ENCODE data around the gene CNTFR. TPM values are rescaled to one million over a fixed set of nuclear protein-coding genes. Genes with fewer than 3 reads are reported as not detected.

CNTFR gene
- total and polyA plus RNA-seq, 2 of the 8 experiments (the other 6 are each of a cell fraction or from before 2014, with no cell fraction given) = 1.2 to 4.2 TPM

GRCh38 chr9:34501889-34502425 is 87.6 kb downstream of the CNTFR start:
- Histone ChIP-seq H3K9me3 (ENCODE audit: insufficient read depth in 2 of 2, low read depth in 1 of 2, low read length in 1 of 2) (no peaks in the 10 kb centered on the region), H3K18ac (ENCODE audit: extremely low read depth, low read length) (no peak overlapping the region), H4K5ac (ENCODE audit: insufficient read length, low read depth, low read length) (no peak overlapping the region), H4K8ac (ENCODE audit: extremely low read depth, insufficient read depth, low read length) (no peak overlapping the region), H4K20me1 (replicated peaks in 1 of 2; ENCODE audit: control insufficient read depth in 1 of 2, insufficient read depth in 2 of 2, low read length in 2 of 2) (no peaks in the 10 kb centered on the region), H2BK20ac (ENCODE audit: low read length) (no peak overlapping the region), H4K91ac (replicated peaks; ENCODE audit: insufficient read length, low read length) (no peak overlapping the region), H3K23ac (ENCODE audit: insufficient read length) (no peak overlapping the region), H3K9ac (replicated peaks in 1 of 4; ENCODE audit: extremely low read depth in 1 of 4, low read depth in 3 of 4, low read length in 3 of 4) (no peak overlapping the region), H3K27me3 (replicated peaks in 1 of 4; ENCODE audit: control insufficient read depth in 3 of 4, extremely low read depth in 1 of 4, insufficient read depth in 3 of 4, low read length in 3 of 4) (no peaks in the 10 kb centered on the region), H3K14ac (ENCODE audit: insufficient read length) (no peak overlapping the region), H3K4me2 (ENCODE audit: insufficient read depth in 1 of 2, low read depth in 2 of 2, low read length in 2 of 2) (no peak overlapping the region), H2BK5ac (ENCODE audit: low read depth, low read length) (no peak overlapping the region), H2BK15ac (ENCODE audit: low read length) (no peak overlapping the region), H3K79me1 (ENCODE audit: low read depth, low read length) (no peaks in the 10 kb centered on the region), H3K4me1 (replicated peaks in 1 of 4; ENCODE audit: control insufficient read depth in 3 of 4, insufficient read depth in 4 of 4, low read length in 3 of 4) (0 out of 7 replicates have a peak, but pooled peaks cover 0 to 3% (median 0%) of the 10 kb centered on the region in 4 experiments), H3K36me3 (ENCODE audit: control insufficient read depth in 2 of 4, insufficient read depth in 4 of 4, low read length in 3 of 4) (no peaks in the 10 kb centered on the region), H2AK5ac (ENCODE audit: low read depth, low read length) (no peak overlapping the region), H3K4ac (replicated peaks; ENCODE audit: insufficient read length, low read depth, low read length) (no peak overlapping the region), H2AFZ (ENCODE audit: low read length) (no peak overlapping the region), H3K4me3 (ENCODE audit: extremely low read depth in 1 of 4, insufficient read depth in 2 of 4, low read depth in 3 of 4, low read length in 4 of 4) (no peak overlapping the region), H3K79me2 (ENCODE audit: control insufficient read depth in 1 of 2, insufficient read depth in 2 of 2, low read length in 2 of 2) (no peaks in the 10 kb centered on the region), H2BK12ac (ENCODE audit: low read depth, low read length) (no peak overlapping the region), H3K56ac (replicated peaks; ENCODE audit: insufficient read length, low read depth, low read length) (no peak overlapping the region), H3K23me2 (ENCODE audit: low read depth, low read length) (no peaks in the 10 kb centered on the region), H3K27ac (ENCODE audit: low read depth, low read length) (no peak overlapping the region), H2BK120ac (replicated peaks; ENCODE audit: low read depth, low read length) (no peak overlapping the region)
- CTCF ChIA-PET (ENCODE audit: partially characterized antibody) = interaction anchor here (1.1 to 8.8 kb wide), 30 partner anchors 10 to 145 kb away, joined by 3 to 114 read pairs (median 12); partner anchors contain the start of genes DCTN3, DNAI1, ENHO and FAM219A
- WGBS, 2 experiments (ENCODE audit: extremely low coverage in 1 of 2, insufficient coverage in 1 of 2, insufficient read length in 1 of 2, insufficient replicate concordance in 2 of 2, low coverage in 1 of 2, low lambda C conversion rate in 2 of 2, missing lambda C conversion rate in 1 of 2) = 57% methylated on average over 4 of the region's 5 CpGs; no CpG with 5 or more reads in 1 of the 2 experiments
- POLR2A ChIA-PET (ENCODE audit: partially characterized antibody) = interaction anchor here (2.0 kb wide), 1 partner anchor 12 kb away, joined by 6 read pairs; no protein-coding TSS in a partner anchor
- no peak for DNase-seq (ENCODE audit: low read depth in 1 of 2, low spot score in 2 of 2)
- no peak for FAIRE-seq
- TF ChIP-seq HDAC6 (IDR thresholded peaks at IDR 0.05; ENCODE audit: low read depth, low read length) = no peak
- TF ChIP-seq, protein P1, sequence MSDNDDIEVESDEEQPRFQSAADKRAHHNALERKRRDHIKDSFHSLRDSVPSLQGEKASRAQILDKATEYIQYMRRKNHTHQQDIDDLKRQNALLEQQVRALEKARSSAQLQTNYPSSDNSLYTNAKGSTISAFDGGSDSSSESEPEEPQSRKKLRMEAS (IDR thresholded peaks at IDR 0.05) = no peak
- no peak for TF ChIP-seq CTBP2 (IDR thresholded peaks at IDR 0.05; ENCODE audit: borderline replicate concordance, insufficient read depth, insufficient read length, low read length)
- TF ChIP-seq PHF8 (conservative IDR thresholded peaks at IDR 0.05; ENCODE audit: low read depth, low read length) = no peak
- no peak for TF ChIP-seq TBP (IDR thresholded peaks at IDR 0.05; ENCODE audit: low read depth, low read length)
- TF ChIP-seq RAD21 (IDR thresholded peaks at IDR 0.05 in 1 of 2, conservative IDR thresholded peaks at IDR 0.05 in 1 of 2; ENCODE audit: low read depth in 2 of 2, low read length in 2 of 2) = peak; percentile 49 to 67
- no peak for TF ChIP-seq TAF7 (optimal IDR thresholded peaks at IDR 0.05; ENCODE audit: borderline replicate concordance, low read depth, low read length)
- TF ChIP-seq CTCF (IDR thresholded peaks at IDR 0.05; ENCODE audit: control extremely low read depth in 1 of 3, insufficient read depth in 1 of 3, low read depth in 1 of 3, low read length in 3 of 3) = peak; percentile 54 to 67 (median 60)
- TF ChIP-seq CHD2 (IDR thresholded peaks at IDR 0.05; ENCODE audit: low read length) = no peak

All from H1 (cell line).